Adipocyte (in vitro differentiated cells): ENCODE data around the gene MUC21.

Experiments
- DNase-seq: peaks from one replicate; pipeline ENCODE4 v3.0.0-alpha.2; 2015; ENCODE audit warnings: low read depth
- H3K27me3 ChIP-seq: replicated peaks from 2 replicates; pipeline ENCODE4 v1.7.0; 2013; ENCODE audit warnings: mild to moderate bottlenecking, low read length, moderate library complexity; ENCODE audit not compliant: control insufficient read depth, insufficient read depth
- H3K36me3 ChIP-seq: 2 replicates; pipeline ENCODE4 v1.7.0; 2013; ENCODE audit warnings: low read length, mild to moderate bottlenecking, moderate library complexity; ENCODE audit not compliant: control insufficient read depth, insufficient read depth, severe bottlenecking
- H3K4me1 ChIP-seq: 2 replicates; pipeline ENCODE4 v1.7.0; 2013; ENCODE audit warnings: mild to moderate bottlenecking, low read length, moderate library complexity; ENCODE audit not compliant: control insufficient read depth, insufficient read depth
- H3K4me3 ChIP-seq: 2 replicates; pipeline ENCODE4 v1.7.0; 2013; ENCODE audit warnings: mild to moderate bottlenecking, low read length, moderate library complexity
- H3K9ac ChIP-seq: 2 replicates; pipeline ENCODE4 v1.7.0; 2013; ENCODE audit warnings: mild to moderate bottlenecking, low read length, moderate library complexity
- H3K9me3 ChIP-seq: 2 replicates; pipeline ENCODE4 v1.7.0; 2013; ENCODE audit warnings: mild to moderate bottlenecking, low read length, moderate library complexity; ENCODE audit not compliant: control insufficient read depth

Gene MUC21

DNA sequence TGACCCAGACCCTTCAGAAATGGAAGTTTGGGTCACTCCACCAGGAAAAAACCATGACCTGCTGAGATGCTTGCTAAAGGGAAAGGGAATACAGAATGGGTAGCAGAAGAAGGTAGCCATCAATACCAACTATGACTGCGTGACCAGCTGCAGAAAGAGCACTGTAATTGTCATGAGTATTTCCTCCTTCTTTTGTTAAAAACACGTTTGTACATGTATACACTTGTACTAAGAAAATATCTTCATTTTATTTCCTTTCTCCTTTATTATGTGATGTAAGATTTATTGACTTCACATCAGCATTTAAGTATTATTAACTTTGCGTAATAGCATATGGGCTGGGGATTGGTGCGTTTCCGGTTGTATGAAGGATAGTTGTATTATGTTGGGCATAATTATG lies 12.6 kb upstream of the MUC21 start:
- H3K4me1 ChIP-seq = no peaks in the 10 kb centered on the region
- DNase-seq = no peak
- no peaks in the 10 kb centered on the region for H3K36me3 ChIP-seq
- H3K9me3 ChIP-seq = no peaks in the 10 kb centered on the region
- H3K4me3 ChIP-seq = no peak overlapping the region
- peaks cover 20% of the 10 kb centered on the region for H3K27me3 ChIP-seq
- H3K9ac ChIP-seq = no peak overlapping the region

GRCh38 chr6:30972816-30973215 lies 10.7 kb upstream of the MUC21 start:
- no peak overlapping the region for H3K4me3 ChIP-seq
- no peak overlapping the region for H3K9ac ChIP-seq
- H3K27me3 ChIP-seq = peaks cover 20% of the 10 kb centered on the region
- no peaks in the 10 kb centered on the region for H3K9me3 ChIP-seq
- no peaks in the 10 kb centered on the region for H3K36me3 ChIP-seq
- no peak for DNase-seq
- no peaks in the 10 kb centered on the region for H3K4me1 ChIP-seq

GRCh38 chr6:30974490-30975252 lies 8.8 kb upstream of the MUC21 start:
- Histone ChIP-seq H3K9ac (no peak overlapping the region), H3K27me3 (peaks cover 20% of the 10 kb centered on the region)
- no peak for DNase-seq

DNA sequence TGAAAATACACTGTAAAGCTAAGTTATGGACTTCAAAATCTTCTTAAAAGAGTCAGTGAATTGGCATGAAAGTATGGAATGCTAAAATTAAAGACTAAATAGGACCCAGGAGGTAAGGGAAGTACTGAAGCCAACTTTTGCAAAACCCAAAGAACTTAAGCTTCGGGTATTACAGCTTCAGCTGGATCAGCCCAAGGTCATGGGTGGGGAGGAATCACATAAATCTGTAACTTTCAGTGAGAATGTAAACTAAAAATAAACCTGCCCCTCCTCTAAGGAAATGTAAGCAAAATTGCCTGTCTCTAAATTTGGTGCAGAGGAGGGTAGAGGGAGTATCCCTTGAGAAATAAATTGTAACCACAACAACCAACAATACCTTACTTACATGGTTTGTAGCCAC lies 4.4 kb upstream of the MUC21 start:
- H3K4me1 ChIP-seq = peaks cover 17% of the 10 kb centered on the region
- H3K9me3 ChIP-seq = no peaks in the 10 kb centered on the region
- H3K36me3 ChIP-seq = no peaks in the 10 kb centered on the region
- no peak overlapping the region for H3K4me3 ChIP-seq
- DNase-seq = peak; percentile 64
- peaks cover 15% of the 10 kb centered on the region for H3K27me3 ChIP-seq
- H3K9ac ChIP-seq = no peak overlapping the region

More at GRCh38 chr6:30974490-30975252, 8.8 kb upstream of the MUC21 start:
- H3K4me3 ChIP-seq = no peak overlapping the region
- H3K4me1 ChIP-seq = peaks cover 9% of the 10 kb centered on the region
- no peaks in the 10 kb centered on the region for H3K36me3 ChIP-seq
- H3K9me3 ChIP-seq = no peaks in the 10 kb centered on the region

DNA sequence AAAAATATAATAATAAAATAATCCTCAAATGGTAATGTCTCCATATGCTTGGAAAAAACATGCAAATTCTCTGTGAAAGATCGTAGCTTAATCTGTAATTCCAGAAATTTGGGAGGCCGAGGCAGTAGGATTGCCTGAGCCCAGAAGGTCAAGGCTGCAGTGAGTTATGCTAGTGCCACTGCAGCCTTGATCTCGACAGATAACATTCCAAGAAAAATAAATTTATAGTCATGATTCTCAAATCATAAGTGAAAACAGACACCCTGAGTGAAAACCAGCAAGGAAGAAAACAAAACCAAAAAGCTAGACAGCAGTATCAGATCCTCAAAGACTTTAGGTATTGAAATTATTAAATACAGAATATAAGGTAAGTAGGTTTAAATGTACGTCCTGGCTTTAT lies 3.8 kb upstream of the MUC21 start:
- Histone ChIP-seq H3K4me1 (peaks cover 17% of the 10 kb centered on the region), H3K9ac (no peak overlapping the region), H3K9me3 (no peaks in the 10 kb centered on the region), H3K36me3 (no peaks in the 10 kb centered on the region), H3K4me3 (no peak overlapping the region), H3K27me3 (peaks cover 15% of the 10 kb centered on the region)
- no peak for DNase-seq

DNA sequence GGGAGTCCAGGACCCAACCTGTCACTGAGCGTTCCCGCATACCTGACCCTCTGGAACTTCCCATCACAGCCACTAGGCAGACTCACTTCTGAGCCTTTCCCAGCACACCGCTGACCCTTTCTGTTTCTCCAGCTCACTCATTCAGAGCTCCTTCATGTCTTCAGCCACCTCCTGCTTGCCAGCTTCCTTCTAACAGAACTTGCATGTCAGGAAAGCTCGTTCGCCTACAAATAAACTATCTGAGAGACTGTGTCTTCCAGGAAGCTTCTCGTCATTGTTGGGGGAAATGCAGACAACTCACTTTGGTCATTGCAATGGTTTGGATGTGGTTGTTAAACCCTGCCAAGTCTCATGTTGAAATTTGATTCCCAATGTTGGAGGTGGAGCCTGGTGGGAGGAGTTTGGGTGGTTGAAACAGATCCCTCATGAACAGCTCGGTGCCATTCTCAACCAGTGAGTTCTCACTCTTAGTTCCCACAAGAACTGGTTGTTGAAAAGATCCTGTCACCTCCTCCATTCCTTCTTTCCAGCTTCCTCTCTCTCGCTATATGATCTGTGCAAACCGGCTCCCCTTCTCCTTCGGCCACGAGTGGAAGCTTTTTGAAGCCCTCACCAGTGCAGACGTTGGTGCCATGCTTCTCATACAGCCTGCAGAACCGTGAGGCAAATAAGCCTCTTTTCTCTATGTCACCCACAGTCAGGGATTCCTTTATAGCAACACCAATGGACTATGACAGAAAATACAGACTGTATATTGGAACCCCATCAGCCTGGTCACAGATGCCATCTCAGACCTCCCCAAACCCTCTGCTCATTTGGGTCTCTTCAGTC lies 1.4 kb upstream of the MUC21 start:
- peak overlapping the region; percentile 66 for H3K4me3 ChIP-seq
- DNase-seq = peak; percentile 73

GRCh38 chr6:30985490-30985889 lies 2.0 kb downstream of the MUC21 start:
- H3K36me3 ChIP-seq = no peaks in the 10 kb centered on the region
- no peak overlapping the region for H3K4me3 ChIP-seq
- H3K9ac ChIP-seq = no peak overlapping the region
- no peak for DNase-seq
- H3K27me3 ChIP-seq = peaks cover 14% of the 10 kb centered on the region
- no peaks in the 10 kb centered on the region for H3K9me3 ChIP-seq
- H3K4me1 ChIP-seq = peaks cover 9% of the 10 kb centered on the region

More for the DNA sequence above, 1.4 kb upstream of the MUC21 start:
- no peaks in the 10 kb centered on the region for H3K9me3 ChIP-seq
- H3K36me3 ChIP-seq = no peaks in the 10 kb centered on the region
- H3K27me3 ChIP-seq = peaks cover 14% of the 10 kb centered on the region
- H3K9ac ChIP-seq = no peak overlapping the region
- H3K4me1 ChIP-seq = peaks cover 17% of the 10 kb centered on the region

DNA sequence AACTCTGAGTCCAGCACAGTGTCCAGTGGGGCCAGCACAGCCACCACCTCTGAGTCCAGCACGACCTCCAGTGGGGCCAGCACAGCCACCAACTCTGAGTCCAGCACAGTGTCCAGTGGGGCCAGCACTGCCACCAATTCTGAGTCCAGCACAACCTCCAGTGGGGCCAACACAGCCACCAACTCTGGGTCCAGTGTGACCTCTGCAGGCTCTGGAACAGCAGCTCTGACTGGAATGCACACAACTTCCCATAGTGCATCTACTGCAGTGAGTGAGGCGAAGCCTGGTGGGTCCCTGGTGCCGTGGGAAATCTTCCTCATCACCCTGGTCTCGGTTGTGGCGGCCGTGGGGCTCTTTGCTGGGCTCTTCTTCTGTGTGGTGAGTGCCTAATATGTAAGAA lies 3.8 kb downstream of the MUC21 start:
- DNase-seq = no peak
- H3K9me3 ChIP-seq = no peaks in the 10 kb centered on the region
- no peak overlapping the region for H3K4me3 ChIP-seq
- H3K9ac ChIP-seq = no peak overlapping the region
- H3K4me1 ChIP-seq = peaks cover 4% of the 10 kb centered on the region
- H3K36me3 ChIP-seq = no peaks in the 10 kb centered on the region
- H3K27me3 ChIP-seq = peaks cover 14% of the 10 kb centered on the region

- Histone ChIP-seq H3K36me3 (no peaks in the 10 kb centered on the region), H3K9ac (no peak overlapping the region), H3K4me1 (no peaks in the 10 kb centered on the region), H3K27me3 (peaks cover 10% of the 10 kb centered on the region), H3K9me3 (no peaks in the 10 kb centered on the region), H3K4me3 (no peak overlapping the region)
- DNase-seq = no peak
Measured at GRCh38 chr6:30988209-30988825, 4.8 kb downstream of the MUC21 start.

GRCh38 chr6:30990422-30991086 lies 7.0 kb downstream of the MUC21 start:
- no peaks in the 10 kb centered on the region for H3K9me3 ChIP-seq
- H3K4me1 ChIP-seq = no peaks in the 10 kb centered on the region
- peaks cover 4% of the 10 kb centered on the region for H3K27me3 ChIP-seq
- no peak overlapping the region for H3K9ac ChIP-seq
- no peak overlapping the region for H3K4me3 ChIP-seq
- no peak for DNase-seq
- H3K36me3 ChIP-seq = no peaks in the 10 kb centered on the region

- Histone ChIP-seq H3K9ac (no peak overlapping the region), H3K36me3 (no peaks in the 10 kb centered on the region), H3K4me3 (no peak overlapping the region), H3K4me1 (no peaks in the 10 kb centered on the region), H3K27me3 (no peaks in the 10 kb centered on the region), H3K9me3 (no peaks in the 10 kb centered on the region)
- no peak for DNase-seq
Measured at GRCh38 chr6:30991891-30992290, 8.4 kb downstream of the MUC21 start.
